ENCODE measurements around the gene OR6V1. TPM values are rescaled to one million over a fixed set of nuclear protein-coding genes. Genes with fewer than 3 reads are reported as not detected.
"Not testable (repeated sequence)": the region's sequence is repeated elsewhere in the genome, so short reads cannot be mapped to it uniquely, and the experiment has no call there.

OR6V1 gene
- total RNA-seq, 1 experiment from 2014 or later, result not detected

DNA sequence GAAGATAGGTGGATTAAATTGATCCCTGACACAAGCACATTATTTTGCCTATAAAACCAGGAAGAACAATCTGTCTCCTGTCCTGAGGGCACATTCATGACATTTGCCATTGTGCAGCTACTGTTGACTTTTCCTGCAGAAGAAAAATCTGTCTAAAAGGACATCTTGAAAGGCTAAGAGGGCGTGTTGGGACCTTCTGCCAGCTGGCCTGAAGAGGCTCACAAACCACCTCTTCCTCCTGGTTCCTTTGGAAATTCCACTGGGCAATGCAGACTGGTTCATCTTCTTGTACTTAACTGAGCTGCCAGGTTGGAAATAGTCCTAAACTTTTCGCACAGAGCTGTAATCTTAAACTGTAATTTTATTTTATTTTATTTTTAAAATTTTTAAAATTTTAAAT lies 44.0 kb downstream of the OR6V1 start:
- H3K9me3 Mint-ChIP-seq, result peaks cover 46% of the 10 kb centered on the region
- DNase-seq (ENCODE audit: low spot score) (no peak), ATAC-seq (no peak)
- peaks cover 3% of the 10 kb centered on the region for H3K27me3 Mint-ChIP-seq (ENCODE audit: low read depth)
- peaks cover 22% of the 10 kb centered on the region for H3K36me3 Mint-ChIP-seq
- H3K4me3 Mint-ChIP-seq, result no peak overlapping the region
- no peak overlapping the region for H3K27ac Mint-ChIP-seq
- TF ChIP-seq SMAD4 (CRISPR knock-in tag; IDR thresholded peaks at IDR 0.05) (no peak), SMAD3 (CRISPR knock-in tag; IDR thresholded peaks at IDR 0.05; ENCODE audit: borderline replicate concordance) (no peak), STAT6 (CRISPR knock-in tag; conservative IDR thresholded peaks at IDR 0.05; ENCODE audit: low read depth) (no peak), CDX4 (CRISPR knock-in tag; IDR thresholded peaks at IDR 0.05; ENCODE audit: borderline replicate concordance) (no peak), ZNF317 (CRISPR knock-in tag; IDR thresholded peaks at IDR 0.05; ENCODE audit: borderline replicate concordance, low read depth) (no peak), MXD4 (CRISPR knock-in tag; IDR thresholded peaks at IDR 0.05; ENCODE audit: borderline replicate concordance) (no peak), ZNF396 (CRISPR knock-in tag; IDR thresholded peaks at IDR 0.05; ENCODE audit: borderline replicate concordance) (no peak), KAT7 (CRISPR knock-in tag; IDR thresholded peaks at IDR 0.05; ENCODE audit: borderline replicate concordance) (no peak), ZNF423 (CRISPR knock-in tag; IDR thresholded peaks at IDR 0.05) (no peak), ERG (CRISPR knock-in tag; IDR thresholded peaks at IDR 0.05) (no peak), ETV6 (CRISPR knock-in tag; IDR thresholded peaks at IDR 0.05) (no peak), PRDM15 (CRISPR knock-in tag; IDR thresholded peaks at IDR 0.05) (no peak), ELF4 (CRISPR knock-in tag; IDR thresholded peaks at IDR 0.05; ENCODE audit: low read depth) (no peak), E2F1 (CRISPR knock-in tag; IDR thresholded peaks at IDR 0.05) (no peak)
- TF ChIP-seq, protein P1, sequence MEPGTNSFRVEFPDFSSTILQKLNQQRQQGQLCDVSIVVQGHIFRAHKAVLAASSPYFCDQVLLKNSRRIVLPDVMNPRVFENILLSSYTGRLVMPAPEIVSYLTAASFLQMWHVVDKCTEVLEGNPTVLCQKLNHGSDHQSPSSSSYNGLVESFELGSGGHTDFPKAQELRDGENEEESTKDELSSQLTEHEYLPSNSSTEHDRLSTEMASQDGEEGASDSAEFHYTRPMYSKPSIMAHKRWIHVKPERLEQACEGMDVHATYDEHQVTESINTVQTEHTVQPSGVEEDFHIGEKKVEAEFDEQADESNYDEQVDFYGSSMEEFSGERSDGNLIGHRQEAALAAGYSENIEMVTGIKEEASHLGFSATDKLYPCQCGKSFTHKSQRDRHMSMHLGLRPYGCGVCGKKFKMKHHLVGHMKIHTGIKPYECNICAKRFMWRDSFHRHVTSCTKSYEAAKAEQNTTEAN (CRISPR knock-in tag; IDR thresholded peaks at IDR 0.05), result no peak
- H3K4me1 Mint-ChIP-seq, result no peaks in the 10 kb centered on the region
- ChIA-PET POLR2A (no interaction called here), CTCF (no interaction called here)

DNA sequence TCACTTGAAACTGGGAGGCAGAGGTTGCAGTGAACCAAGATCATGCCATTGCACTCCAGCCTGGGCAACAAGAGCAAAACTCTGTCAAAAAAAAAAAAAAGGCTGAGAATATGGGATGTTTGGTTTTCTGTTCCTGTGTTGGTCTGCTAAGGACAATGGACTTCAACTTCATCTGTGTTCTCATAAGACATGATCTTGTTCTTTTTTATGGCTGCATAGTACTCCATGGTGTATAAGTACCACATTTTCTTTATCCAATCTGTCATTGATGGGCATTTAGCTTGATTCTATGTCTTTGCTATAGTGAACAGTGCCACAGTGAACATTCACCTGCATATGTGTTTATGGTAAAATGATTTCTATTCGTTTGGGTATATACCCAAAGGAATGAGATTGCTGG lies 47.4 kb downstream of the OR6V1 start:
- DNase-seq (ENCODE audit: low spot score); ATAC-seq; H3K27ac Mint-ChIP-seq; POLR2A ChIA-PET; H3K27me3 Mint-ChIP-seq (ENCODE audit: low read depth); H3K4me3 Mint-ChIP-seq; CTCF ChIA-PET; H3K4me1 Mint-ChIP-seq: not testable (repeated sequence)
- peaks cover 43% of the 10 kb centered on the region for H3K9me3 Mint-ChIP-seq
- peaks cover 22% of the 10 kb centered on the region for H3K36me3 Mint-ChIP-seq

Other genes with a start within 250 kb of the OR6V1 start
- gene EPHB6, start 197.3 kb upstream of the OR6V1 start, total RNA-seq (2021), result 13.9 to 15.4 TPM (median 15.1 TPM) in 3 replicates
- 0.63 to 2.0 TPM (median 0.80 TPM) in 3 replicates for gene TRPV6, start 166.6 kb upstream of the OR6V1 start, total RNA-seq (2021)
- not detected in 3 replicates for gene TRPV5, start 118.6 kb upstream of the OR6V1 start, total RNA-seq (2021)
- not detected in 3 replicates for gene LLCFC1, start 112.9 kb upstream of the OR6V1 start, total RNA-seq (2021)
- 0.87 to 2.8 TPM (median 2.5 TPM) in 3 replicates for gene KEL, start 90.0 kb upstream of the OR6V1 start, total RNA-seq (2021)
- gene OR9A2, start 25.2 kb upstream of the OR6V1 start, total RNA-seq (2021), result not detected in 3 replicates
- not detected in 3 replicates for gene PIP, start 79.7 kb downstream of the OR6V1 start, total RNA-seq (2021)
- not detected in 3 replicates for gene TAS2R39, start 131.1 kb downstream of the OR6V1 start, total RNA-seq (2021)
- not detected in 3 replicates for gene TAS2R40, start 169.7 kb downstream of the OR6V1 start, total RNA-seq (2021)
- 30.1 to 40.1 TPM (median 37.7 TPM) in 3 replicates for gene GSTK1, start 211.1 kb downstream of the OR6V1 start, total RNA-seq (2021)
- gene TMEM139, start 232.6 kb downstream of the OR6V1 start, total RNA-seq (2021), result 1.5 to 2.0 TPM (median 1.9 TPM) in 3 replicates
- 35.1 to 35.5 TPM (median 35.4 TPM) in 3 replicates for gene CASP2, start 236.0 kb downstream of the OR6V1 start, total RNA-seq (2021)